ENCODE data around the gene CTNND2. TPM values are rescaled to one million over a fixed set of nuclear protein-coding genes. Genes with fewer than 3 reads are reported as not detected.

Gene CTNND2
- total RNA-seq, 1 donor from 2014 or later: not detected

DNA sequence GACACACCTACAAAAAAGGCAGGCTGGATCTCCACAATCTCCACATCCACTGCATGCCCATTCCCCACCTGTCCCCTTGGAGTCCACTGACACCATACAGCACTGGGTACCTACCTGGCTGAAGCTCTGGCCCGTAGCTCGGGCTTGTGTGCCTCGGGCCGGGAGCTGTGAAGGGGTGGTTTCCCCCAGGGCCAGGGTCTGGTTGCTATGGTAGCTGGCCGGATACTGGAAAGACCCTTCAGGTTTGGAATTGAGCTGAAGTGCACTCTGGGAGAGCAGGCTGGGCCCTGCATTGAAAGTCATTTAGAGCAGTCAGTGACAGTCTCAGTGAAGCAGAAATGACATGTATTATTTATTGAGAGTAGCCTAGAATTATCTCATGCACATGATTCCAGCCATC is 507.3 kb downstream of the CTNND2 start:
- intact Hi-C loops (cut with micrococcal nuclease): no loop called here

GRCh38 chr5:11394933-11395332 is 509.3 kb downstream of the CTNND2 start:
- intact Hi-C loops (cut with micrococcal nuclease): no loop called here

GRCh38 chr5:11390291-11390767 is 513.9 kb downstream of the CTNND2 start:
- intact Hi-C loops (cut with micrococcal nuclease): no loop called here

GRCh38 chr5:11387382-11387781 is 516.9 kb downstream of the CTNND2 start:
- intact Hi-C loops (cut with micrococcal nuclease): no loop called here

GRCh38 chr5:11386398-11386797 is 517.8 kb downstream of the CTNND2 start:
- intact Hi-C loops (cut with micrococcal nuclease): no loop called here

DNA sequence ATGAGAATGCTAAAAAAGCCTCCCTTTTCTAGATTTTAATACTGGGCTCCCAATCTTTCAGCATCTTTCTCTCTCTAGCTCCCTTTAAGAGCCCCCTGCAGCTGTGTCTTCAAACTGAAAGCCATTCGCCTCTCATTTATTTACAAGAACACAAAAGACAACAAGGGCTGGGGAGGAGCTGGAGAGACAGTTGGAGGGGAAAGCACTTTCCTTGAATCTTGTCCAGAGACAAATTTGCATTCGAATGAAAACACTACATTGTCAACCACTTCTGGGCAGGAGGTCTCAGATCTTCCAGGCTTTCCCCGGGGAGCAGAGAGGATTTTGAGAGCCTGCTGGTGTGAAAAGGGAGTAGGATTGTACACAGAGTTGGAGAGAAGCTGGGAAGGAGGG is 518.3 kb downstream of the CTNND2 start:
- intact Hi-C loops (cut with micrococcal nuclease): no loop called here

DNA sequence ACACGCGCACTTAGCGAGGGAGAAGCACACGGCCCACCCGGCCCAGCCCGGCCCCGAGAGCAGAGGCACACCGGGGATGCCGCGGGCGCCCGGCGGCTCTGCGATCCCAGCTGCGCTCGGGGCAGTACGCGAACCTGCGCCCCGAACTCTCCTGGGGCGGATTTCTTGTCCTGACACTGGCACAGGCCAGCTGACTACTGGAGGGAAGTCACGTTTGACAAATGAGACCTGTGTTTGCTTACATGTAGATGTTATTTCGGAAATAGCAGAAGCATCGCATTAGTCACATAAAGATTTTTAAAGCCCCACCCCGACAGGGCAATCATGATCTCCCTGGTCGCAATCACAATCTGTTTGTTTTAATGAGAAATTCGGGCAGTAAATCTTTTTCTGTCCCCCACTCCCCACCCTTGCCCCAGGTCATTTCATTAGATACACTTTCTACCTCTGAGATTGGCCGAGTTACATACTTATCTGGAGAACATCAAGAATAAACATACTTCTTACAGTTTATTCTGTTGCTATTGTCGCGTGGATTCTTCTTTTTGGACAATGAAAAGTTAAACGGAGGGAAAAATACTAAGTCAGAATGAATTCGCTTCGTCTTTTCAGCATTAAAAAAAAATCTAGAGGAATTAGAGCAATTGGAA is 518.9 kb downstream of the CTNND2 start:
- intact Hi-C loops (cut with micrococcal nuclease): no loop called here

- intact Hi-C loops (cut with micrococcal nuclease): no loop called here
Measured at GRCh38 chr5:11384441-11385250, 519.6 kb downstream of the CTNND2 start.

DNA sequence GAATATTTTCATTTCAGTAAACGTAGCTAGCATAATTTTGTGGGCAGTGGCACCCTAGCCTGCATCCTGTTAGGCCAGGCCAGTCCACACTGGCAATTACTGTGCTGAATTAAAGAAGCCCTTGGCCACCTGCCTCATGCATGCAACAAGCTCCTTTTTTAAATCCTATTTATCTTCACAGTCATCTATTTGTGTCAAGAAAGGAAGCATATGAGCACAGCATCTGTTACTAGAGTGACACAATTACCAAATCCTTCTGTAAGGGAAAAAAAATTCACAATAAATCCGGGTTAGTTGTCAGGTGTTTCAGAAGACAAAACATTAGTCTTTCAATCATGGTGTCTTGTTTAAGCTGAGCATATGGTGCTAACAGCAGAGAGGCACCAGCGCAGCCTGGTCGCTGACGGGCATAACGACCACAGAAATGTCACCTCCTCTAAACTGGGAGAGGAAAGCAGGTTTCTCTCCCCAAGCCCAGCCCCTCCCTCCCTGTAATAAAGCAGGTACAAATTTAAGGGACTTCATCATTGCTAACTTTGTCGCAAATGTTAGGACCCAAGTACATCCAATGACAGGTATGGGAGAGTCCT is 520.6 kb downstream of the CTNND2 start:
- intact Hi-C loops (cut with micrococcal nuclease): no loop called here

DNA sequence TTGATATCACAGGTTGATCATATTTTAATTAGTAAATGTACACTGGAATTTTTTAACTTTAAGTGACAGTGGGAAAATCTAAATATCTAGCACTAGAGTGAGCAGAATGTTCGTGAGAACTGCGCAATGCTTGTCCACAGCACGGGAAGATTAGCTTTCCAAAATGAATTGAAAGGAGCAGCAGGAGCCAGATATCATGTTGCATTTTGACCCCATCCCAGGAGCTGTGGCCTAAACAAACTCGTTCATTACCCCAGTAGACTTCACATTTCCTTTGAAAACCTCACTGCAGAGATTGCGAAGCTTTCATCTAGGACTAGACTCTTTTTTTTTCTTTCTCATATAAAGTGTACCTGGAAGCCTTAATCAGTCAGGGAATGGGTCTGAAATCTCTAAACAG is 525.8 kb downstream of the CTNND2 start:
- intact Hi-C loops (cut with micrococcal nuclease): no loop called here

- intact Hi-C loops (cut with micrococcal nuclease): no loop called here
Measured at GRCh38 chr5:11377896-11378295, 526.4 kb downstream of the CTNND2 start.

DNA sequence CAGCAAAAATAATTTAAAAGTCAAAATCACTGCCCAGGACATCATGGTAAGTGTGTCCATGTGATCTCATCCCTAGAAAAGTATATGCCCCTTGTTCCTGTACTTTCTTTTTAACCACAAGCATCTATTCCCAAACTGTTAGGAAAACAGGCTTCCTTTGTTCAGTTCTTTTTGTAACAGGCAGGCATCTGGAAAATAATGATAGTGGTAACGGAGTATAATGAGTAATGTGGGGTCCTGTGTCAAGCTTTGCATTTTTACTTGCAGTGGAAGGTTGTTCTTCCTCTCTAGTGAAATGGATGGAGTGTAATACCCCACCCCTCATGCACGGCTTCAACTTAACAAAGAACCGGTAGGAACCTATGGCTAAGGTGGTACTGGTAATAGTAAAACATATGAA is 532.1 kb downstream of the CTNND2 start:
- intact Hi-C loops (cut with micrococcal nuclease): no loop called here

DNA sequence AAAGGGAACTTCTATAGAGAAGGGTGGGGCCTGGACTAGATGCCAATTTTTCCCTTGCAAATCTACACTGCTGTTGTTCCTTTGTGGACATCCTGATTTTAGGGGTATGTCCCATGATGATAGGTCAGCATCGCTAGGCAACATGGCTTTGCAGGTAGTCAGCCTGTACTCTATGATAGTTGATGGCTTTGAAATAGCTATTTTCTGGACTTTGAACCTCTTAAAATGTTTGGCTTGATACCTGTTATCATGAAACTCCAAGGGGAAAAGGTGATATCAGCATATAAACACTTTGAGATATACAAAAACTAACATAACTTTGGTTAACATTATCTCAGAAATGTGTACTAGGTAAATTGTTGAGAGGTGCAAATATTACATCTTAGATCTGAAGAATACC is 533.2 kb downstream of the CTNND2 start:
- intact Hi-C loops (cut with micrococcal nuclease): no loop called here

GRCh38 chr5:11364531-11364930 is 539.7 kb downstream of the CTNND2 start:
- intact Hi-C loops (cut with micrococcal nuclease): no loop called here

DNA sequence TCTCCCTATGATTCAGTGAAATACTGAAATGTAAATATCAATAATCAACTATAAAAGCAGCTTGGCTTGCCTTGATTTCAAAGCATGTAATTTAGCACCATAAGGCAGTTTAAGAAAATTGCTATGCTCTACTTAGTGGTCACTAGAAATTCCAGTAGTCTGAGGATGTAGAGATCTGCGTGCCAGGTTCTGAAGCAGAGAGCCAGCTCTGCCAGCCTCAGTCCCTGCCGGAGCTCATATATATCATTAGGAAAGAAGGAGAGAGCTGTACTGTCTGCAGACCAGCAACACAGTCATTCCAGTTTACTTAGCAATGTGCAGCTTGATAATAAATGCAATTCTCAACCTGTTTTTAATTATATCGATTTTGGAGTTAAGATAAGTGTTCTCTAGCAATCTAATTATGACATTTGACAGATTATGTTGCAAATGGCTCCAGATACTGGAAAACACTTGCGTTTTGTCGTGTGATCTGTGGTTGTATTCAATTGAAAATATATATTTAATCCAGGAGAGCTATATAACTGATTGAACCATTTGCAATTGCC is 540.5 kb downstream of the CTNND2 start:
- intact Hi-C loops (cut with micrococcal nuclease): no loop called here

DNA sequence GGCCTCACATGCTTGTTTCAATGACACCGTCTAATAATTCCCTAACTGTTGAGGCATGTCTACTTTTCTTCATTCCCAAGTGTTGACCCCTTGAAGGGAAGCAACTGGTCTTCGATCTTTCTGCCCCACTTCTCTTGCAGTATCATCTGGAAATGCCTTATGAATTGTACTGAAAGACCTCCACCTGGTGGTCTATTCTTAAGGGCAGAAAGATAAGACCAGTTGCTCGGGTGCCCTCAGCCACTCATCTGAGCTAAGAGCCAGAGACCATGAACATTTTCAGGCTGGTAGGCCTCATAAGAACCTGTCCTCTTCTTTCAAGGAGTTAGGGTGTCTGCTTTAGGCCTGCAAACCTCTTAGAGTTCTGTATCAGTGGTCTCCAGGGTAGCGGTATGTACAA is 542.5 kb downstream of the CTNND2 start:
- intact Hi-C loops (cut with micrococcal nuclease): no loop called here

DNA sequence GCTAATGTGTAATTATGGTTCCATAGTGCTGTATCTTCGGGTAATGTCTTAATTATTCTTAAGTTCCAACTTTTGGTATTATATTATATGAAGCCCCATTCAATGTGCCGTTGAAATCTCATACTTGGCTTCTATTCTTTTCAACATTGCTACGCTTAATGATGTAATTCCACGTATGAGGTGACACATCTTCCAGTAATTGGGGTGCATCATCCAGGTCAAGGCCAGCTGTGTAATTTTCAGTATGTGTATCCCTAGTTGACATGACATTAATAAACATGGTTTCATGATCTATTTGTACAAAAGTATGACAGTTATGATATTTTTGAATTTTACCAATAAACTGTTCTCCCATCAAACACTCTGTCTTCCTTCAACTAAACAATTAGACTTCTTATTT is 546.3 kb downstream of the CTNND2 start:
- intact Hi-C loops (cut with micrococcal nuclease): no loop called here

- intact Hi-C loops (cut with micrococcal nuclease): no loop called here
Measured at GRCh38 chr5:11355491-11355890, 548.8 kb downstream of the CTNND2 start.

DNA sequence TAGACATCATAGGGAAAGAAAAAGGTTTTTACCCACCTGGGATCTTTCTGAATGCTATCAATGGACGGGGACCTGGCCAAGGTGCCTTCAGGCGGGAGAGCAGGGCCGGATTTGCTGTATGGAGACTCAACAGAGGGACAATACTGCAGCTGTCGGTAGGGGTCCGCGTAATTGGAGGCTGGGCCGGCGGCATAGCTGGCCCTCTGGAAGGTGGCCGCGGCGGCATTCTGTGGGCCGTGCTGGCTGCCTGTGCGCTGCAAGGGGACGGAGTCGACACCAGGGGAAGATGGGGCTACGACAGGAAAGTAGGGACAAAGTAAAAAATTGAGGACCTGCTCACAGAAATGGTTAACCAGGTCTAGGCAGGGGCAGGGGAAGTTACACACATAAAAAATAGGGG is 557.9 kb downstream of the CTNND2 start:
- intact Hi-C loops (cut with micrococcal nuclease): no loop called here

GRCh38 chr5:11335881-11336760 is 568.1 kb downstream of the CTNND2 start:
- intact Hi-C loops (cut with micrococcal nuclease): no loop called here

DNA sequence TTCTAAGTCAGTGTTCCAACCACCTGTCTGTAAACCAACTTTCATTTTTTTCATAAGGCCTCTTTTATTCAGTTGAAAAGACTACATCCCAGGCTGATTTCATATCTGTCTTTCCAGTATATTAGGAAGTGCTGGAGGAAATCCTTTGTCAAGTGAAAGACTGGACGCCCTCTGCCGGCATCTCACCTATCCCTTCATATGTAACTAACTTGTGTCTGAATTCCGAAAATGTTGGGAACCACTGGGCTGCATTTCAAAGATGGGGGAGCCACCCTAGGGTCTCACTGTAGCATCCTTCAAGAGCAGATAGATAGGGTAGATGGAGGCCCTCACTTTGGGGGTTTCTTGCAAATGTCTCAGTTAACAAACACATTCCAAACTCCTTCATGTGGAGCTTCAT is 569.8 kb downstream of the CTNND2 start:
- intact Hi-C loops (cut with micrococcal nuclease): no loop called here

All from T-helper 1 cell treated with Interleukin-12 subunit alpha and Interleukin-12 subunit beta and Interleukin-4 antibody, amounts not matched to agents 30 ng/mL and 1 ng/mL, for 36 hours (primary cell).